Chondrocyte (in vitro differentiated cells): ENCODE results near the gene ZNF768. TPM values are rescaled to one million over a fixed set of nuclear protein-coding genes. Genes with fewer than 3 reads are reported as not detected.

Source experiments
- DNase-seq: peaks from one replicate; pipeline ENCODE4 v3.0.0; 2021; ENCODE audit warnings: mixed read lengths, low spot score
- H3K27ac Mint-ChIP-seq: one replicate; pipeline ENCODE4 v1.8.0; 2021; ENCODE audit warnings: mild to moderate bottlenecking, moderate library complexity, mixed read lengths; ENCODE audit not compliant: unreplicated experiment
- H3K27me3 Mint-ChIP-seq: 2 replicates; pipeline ENCODE4 v1.8.0; 2021; ENCODE audit warnings: low read depth, mixed read lengths
- H3K36me3 Mint-ChIP-seq: 2 replicates; pipeline ENCODE4 v1.8.0; 2021; ENCODE audit warnings: low read depth, mixed read lengths
- H3K4me1 Mint-ChIP-seq: 2 replicates; pipeline ENCODE4 v1.8.0; 2021; ENCODE audit warnings: low read depth, mild to moderate bottlenecking, mixed read lengths
- H3K4me3 Mint-ChIP-seq: one replicate; pipeline ENCODE4 v1.8.0; 2021; ENCODE audit warnings: mild to moderate bottlenecking, moderate library complexity, mixed read lengths; ENCODE audit not compliant: unreplicated experiment
- H3K9me3 Mint-ChIP-seq: 2 replicates; pipeline ENCODE4 v1.8.0; 2021; ENCODE audit warnings: low read depth, mixed read lengths
- CTCF ChIP-seq: fragments of 200-600 bp; sonication (generic); IDR thresholded peaks from 2 replicates; pipeline ENCODE4 v1.5.0; 2021; ENCODE audit warnings: antibody characterized with exemption, mild to moderate bottlenecking, moderate library complexity
- total RNA-seq: library from RNA; stranded (reverse); gene quantifications from 3 replicates; pipeline ENCODE4 v1.2.1, GENCODE V29; 2021

The ZNF768 gene
- total RNA-seq, 1 donor from 2014 or later, result 30.0 TPM

DNA sequence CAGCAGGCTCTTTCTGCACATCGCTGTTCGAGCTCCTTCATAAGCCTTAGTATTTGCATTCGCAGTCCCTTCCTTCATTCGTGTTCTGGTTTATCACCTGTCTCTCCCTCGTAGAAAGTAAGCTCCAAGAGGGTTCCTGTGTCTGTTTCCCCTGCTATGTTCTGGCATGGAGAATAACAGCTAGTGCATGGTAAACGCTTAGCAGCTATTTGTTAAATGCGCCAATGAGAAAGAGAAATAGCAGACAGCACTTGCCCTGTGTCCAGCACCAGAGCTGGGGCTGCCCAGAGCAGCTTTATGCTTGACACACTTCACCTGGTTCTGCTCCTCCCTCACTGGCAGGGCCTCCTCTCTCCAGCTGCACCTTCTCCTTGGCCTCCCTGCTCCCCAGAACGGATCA is 39.6 kb upstream of the ZNF768 start:
- DNase-seq, result no peak
- H3K27me3 Mint-ChIP-seq, result no peaks in the 10 kb centered on the region
- H3K4me3 Mint-ChIP-seq, result no peak overlapping the region
- no peaks in the 10 kb centered on the region for H3K36me3 Mint-ChIP-seq
- no peaks in the 10 kb centered on the region for H3K9me3 Mint-ChIP-seq
- no peak for TF ChIP-seq CTCF
- H3K27ac Mint-ChIP-seq, result no peak overlapping the region
- peaks cover 6% of the 10 kb centered on the region for H3K4me1 Mint-ChIP-seq

- no peak for DNase-seq
- Mint-ChIP-seq H3K27me3 (no peaks in the 10 kb centered on the region), H3K4me3 (no peak overlapping the region), H3K27ac (no peak overlapping the region), H3K36me3 (no peaks in the 10 kb centered on the region), H3K4me1 (peaks cover 3% of the 10 kb centered on the region), H3K9me3 (no peaks in the 10 kb centered on the region)
- TF ChIP-seq CTCF, result no peak
Measured at GRCh38 chr16:30565526-30565925, 39.2 kb upstream of the ZNF768 start.

DNA sequence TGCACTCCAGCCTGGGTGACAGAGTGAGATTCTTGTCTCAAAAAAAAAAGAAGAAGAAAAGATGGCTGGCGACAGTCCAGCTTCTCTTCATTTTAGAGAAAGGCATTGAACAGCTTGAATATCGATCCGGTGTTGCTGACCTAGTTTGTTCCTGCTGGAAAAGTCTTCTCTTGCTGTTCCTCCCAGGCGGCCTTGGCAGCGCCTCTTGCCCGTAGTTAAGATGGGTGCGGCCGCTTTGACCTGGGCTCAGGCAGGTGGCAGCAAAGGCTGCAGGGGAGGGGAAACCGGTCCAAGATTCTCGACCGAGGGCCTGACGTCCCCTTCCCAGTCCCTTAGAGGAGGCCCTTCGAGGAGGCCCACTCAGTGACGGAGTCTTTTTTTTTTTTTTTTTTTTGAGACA is 35.7 kb upstream of the ZNF768 start:
- Mint-ChIP-seq H3K27ac (no peak overlapping the region), H3K27me3 (no peaks in the 10 kb centered on the region), H3K36me3 (no peaks in the 10 kb centered on the region), H3K4me1 (peaks cover 12% of the 10 kb centered on the region), H3K4me3 (no peak overlapping the region), H3K9me3 (no peaks in the 10 kb centered on the region)
- DNase-seq, result no peak
- no peak for TF ChIP-seq CTCF

DNA sequence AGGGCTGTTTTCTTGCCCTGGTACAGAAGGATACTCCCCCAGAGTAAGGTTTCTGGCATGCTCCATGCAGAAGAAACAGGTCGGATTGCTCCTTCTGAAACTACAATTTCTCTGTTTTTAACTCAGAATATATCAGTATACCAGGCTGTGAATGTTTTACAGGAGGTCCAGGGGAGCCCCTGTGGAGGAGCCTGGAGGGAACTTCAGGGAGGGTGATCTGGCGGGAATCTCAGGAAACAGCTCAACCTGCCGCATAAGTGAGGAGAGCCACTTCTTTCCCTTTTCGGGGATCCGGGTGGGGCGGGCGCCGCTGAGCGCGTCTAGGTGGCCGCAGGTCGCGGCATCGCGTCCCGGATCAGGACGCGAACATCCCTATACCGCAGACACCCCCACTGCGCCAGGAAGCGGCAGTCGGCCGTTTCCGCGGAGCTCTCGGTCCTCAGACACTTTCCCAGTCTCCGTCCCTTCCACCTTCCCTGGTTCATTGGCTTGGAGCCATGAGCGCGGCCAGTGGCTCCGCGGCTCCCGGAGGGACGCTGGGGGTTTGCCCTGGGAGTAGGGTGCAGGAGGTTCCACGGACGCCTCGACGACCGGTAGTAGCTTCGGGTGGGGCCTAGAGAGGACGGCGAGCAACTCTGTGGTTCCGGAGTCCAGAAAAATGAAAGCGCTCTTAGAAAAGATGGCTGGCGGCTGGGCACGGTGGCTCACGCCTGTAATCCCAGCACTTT is 34.9 kb upstream of the ZNF768 start:
- Mint-ChIP-seq H3K9me3 (no peaks in the 10 kb centered on the region), H3K36me3 (no peaks in the 10 kb centered on the region), H3K27me3 (no peaks in the 10 kb centered on the region), H3K4me3 (no peak overlapping the region), H3K27ac (no peak overlapping the region), H3K4me1 (peaks cover 14% of the 10 kb centered on the region)
- no peak for DNase-seq
- TF ChIP-seq CTCF, result no peak

DNA sequence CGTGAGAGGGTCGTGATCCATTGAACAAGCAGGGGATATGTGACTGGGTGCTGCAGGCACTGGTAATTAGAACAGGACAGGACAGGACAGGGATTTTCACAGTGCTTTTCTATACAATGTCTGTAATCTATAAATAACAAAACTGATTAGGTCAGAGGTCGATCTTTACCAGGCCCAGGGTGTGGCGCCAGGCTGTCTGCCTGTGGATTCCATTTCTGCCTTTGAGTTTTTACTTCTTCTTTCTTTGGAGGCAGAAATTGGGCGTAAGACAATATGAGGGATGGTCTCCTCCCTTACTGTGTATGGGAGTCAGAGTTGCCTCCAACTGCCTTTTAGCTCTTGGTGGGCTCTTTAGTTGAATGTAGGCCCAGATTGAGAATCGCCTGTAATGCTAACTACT is 33.3 kb upstream of the ZNF768 start:
- H3K36me3 Mint-ChIP-seq, result peaks cover 2% of the 10 kb centered on the region
- H3K4me1 Mint-ChIP-seq, result peaks cover 17% of the 10 kb centered on the region
- TF ChIP-seq CTCF, result no peak
- H3K9me3 Mint-ChIP-seq, result no peaks in the 10 kb centered on the region
- H3K27me3 Mint-ChIP-seq, result no peaks in the 10 kb centered on the region
- H3K4me3 Mint-ChIP-seq, result no peak overlapping the region
- H3K27ac Mint-ChIP-seq, result no peak overlapping the region
- DNase-seq, result no peak
